Ishikawa (cell line): ENCODE results near the gene CHST11.

Source experiments
- CEBPB ChIP-seq: IDR thresholded peaks from 2 replicates; pipeline ENCODE4 v1.6.1; 2012
- CREB1 ChIP-seq: IDR thresholded peaks from 2 replicates; pipeline ENCODE4 v1.6.1; 2012; ENCODE audit warnings: low read depth
- EGR1 ChIP-seq: IDR thresholded peaks from 2 replicates; pipeline ENCODE4 v1.6.1; 2012
- EP300 ChIP-seq: IDR thresholded peaks from 2 replicates; pipeline ENCODE4 v1.6.1; 2012; ENCODE audit warnings: borderline replicate concordance
- FOXM1 ChIP-seq: IDR thresholded peaks from 2 replicates; pipeline ENCODE4 v1.6.1; 2012; ENCODE audit warnings: low read depth, borderline replicate concordance
- NFIC ChIP-seq: IDR thresholded peaks from 2 replicates; pipeline ENCODE4 v1.6.1; 2012
- RAD21 ChIP-seq: IDR thresholded peaks from 2 replicates; pipeline ENCODE4 v1.6.1; 2012; ENCODE audit warnings: low read depth
- REST ChIP-seq: IDR thresholded peaks from 2 replicates; pipeline ENCODE4 v1.6.1; 2012; ENCODE audit warnings: low read depth, mild to moderate bottlenecking
- TAF1 ChIP-seq: IDR thresholded peaks from 2 replicates; pipeline ENCODE4 v1.6.1; 2012; ENCODE audit warnings: low read depth, mild to moderate bottlenecking
- TCF12 ChIP-seq: IDR thresholded peaks from 2 replicates; pipeline ENCODE4 v1.6.1; 2012; ENCODE audit warnings: low read depth
- TEAD4 ChIP-seq: IDR thresholded peaks from 2 replicates; pipeline ENCODE4 v1.6.1; 2012
- YY1 ChIP-seq: IDR thresholded peaks from 2 replicates; pipeline ENCODE4 v1.6.1; 2012; ENCODE audit warnings: low read depth
- ZBTB7A ChIP-seq: IDR thresholded peaks from 2 replicates; pipeline ENCODE4 v1.6.1; 2012; ENCODE audit warnings: low read depth
- TF ChIP-seq, protein P1 (sequence below): IDR thresholded peaks from 2 replicates; pipeline ENCODE4 v1.6.1; 2012
- TF ChIP-seq, protein P2 (sequence below): IDR thresholded peaks from 2 replicates; pipeline ENCODE4 v1.6.1; 2012

Gene CHST11

DNA sequence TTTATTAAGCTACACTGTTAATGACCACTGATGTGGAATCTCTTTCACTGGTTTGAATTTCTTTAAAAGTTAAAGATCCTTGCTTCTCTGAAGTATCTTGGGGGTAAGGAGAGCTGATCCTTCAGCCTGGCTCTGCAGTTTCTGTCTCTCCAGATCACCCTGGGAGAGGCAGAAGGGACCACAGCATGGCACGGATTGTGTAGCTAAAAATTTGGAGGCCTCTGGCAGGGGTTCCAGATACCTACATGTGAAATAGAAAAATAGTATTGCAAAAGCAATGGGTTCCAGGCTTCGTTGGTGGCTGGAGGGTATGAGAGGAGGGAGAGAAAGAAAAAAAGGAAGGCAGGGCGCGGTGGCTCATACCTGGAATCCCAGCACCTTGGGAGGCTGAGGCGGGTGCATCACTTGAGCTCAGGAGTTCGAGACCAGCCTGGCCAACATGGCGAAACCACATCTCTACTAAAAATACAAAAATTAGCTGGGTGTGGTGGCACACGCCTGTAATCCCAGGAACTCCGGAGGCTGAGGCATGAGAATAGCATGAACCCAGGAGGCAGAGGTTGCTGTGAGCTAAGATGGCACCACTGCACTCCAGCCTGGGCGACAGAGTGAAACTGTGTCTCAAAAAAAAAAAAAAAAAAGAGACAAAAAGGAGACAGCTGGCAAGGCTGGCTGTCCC, 3.4 kb downstream of the CHST11 start:
- no peak for TF ChIP-seq CREB1
- TF ChIP-seq TCF12, result no peak
- TF ChIP-seq CEBPB, result no peak
- no peak for TF ChIP-seq YY1
- TF ChIP-seq ZBTB7A, result no peak
- TF ChIP-seq TAF1, result no peak
- TF ChIP-seq RAD21, result no peak
- TF ChIP-seq NFIC, result no peak
- no peak for TF ChIP-seq TEAD4
- TF ChIP-seq REST, result no peak
- no peak for TF ChIP-seq EP300
- TF ChIP-seq, protein P1, sequence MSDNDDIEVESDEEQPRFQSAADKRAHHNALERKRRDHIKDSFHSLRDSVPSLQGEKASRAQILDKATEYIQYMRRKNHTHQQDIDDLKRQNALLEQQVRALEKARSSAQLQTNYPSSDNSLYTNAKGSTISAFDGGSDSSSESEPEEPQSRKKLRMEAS, result no peak
- TF ChIP-seq EGR1, result no peak

GRCh38 chr12:104460973-104461698, 4.4 kb downstream of the CHST11 start:
- TF ChIP-seq CREB1, result no peak
- TF ChIP-seq TAF1, result no peak
- TF ChIP-seq CEBPB, result no peak
- TF ChIP-seq, protein P1, result no peak
- TF ChIP-seq YY1, result no peak
- TF ChIP-seq EGR1, result no peak
- no peak for TF ChIP-seq FOXM1
- TF ChIP-seq NFIC, result no peak
- TF ChIP-seq RAD21, result no peak
- no peak for TF ChIP-seq REST
- no peak for TF ChIP-seq TEAD4
- no peak for TF ChIP-seq EP300
- TF ChIP-seq, protein P2, sequence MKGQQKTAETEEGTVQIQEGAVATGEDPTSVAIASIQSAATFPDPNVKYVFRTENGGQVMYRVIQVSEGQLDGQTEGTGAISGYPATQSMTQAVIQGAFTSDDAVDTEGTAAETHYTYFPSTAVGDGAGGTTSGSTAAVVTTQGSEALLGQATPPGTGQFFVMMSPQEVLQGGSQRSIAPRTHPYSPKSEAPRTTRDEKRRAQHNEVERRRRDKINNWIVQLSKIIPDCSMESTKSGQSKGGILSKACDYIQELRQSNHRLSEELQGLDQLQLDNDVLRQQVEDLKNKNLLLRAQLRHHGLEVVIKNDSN, result no peak
- TF ChIP-seq ZBTB7A, result no peak
- no peak for TF ChIP-seq TCF12

- no peak for TF ChIP-seq CREB1
- no peak for TF ChIP-seq FOXM1
- TF ChIP-seq EP300, result no peak
- no peak for TF ChIP-seq TCF12
- TF ChIP-seq, protein P2, result no peak
- no peak for TF ChIP-seq TEAD4
- TF ChIP-seq ZBTB7A, result no peak
- no peak for TF ChIP-seq NFIC
- no peak for TF ChIP-seq TAF1
Observed at GRCh38 chr12:104462325-104462724, 5.6 kb downstream of the CHST11 start.

DNA sequence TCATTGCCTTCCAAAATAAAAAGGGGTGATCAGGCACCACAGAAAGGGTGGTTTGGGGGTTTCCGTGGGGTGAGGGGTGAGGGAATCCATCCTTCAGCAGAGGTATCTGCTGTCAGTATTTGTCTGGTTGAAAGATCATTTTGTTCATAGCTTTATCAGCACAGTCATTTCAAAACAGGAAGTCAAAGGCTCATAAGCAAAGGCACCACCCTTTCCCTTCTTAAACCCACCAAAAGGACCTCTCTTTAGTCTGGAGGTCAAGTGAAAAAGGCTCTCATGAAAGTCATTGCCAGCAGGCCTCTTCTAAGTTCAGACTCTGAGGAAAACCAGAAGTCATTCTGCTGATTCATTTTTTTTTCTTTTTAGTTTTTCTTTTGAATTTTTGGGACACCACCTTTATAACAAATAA, 6.2 kb downstream of the CHST11 start:
- TF ChIP-seq RAD21, result no peak
- TF ChIP-seq CREB1, result no peak
- no peak for TF ChIP-seq ZBTB7A
- TF ChIP-seq TAF1, result no peak
- TF ChIP-seq TCF12, result no peak
- TF ChIP-seq EP300, result no peak
- no peak for TF ChIP-seq EGR1
- TF ChIP-seq FOXM1, result no peak
- TF ChIP-seq, protein P2, result no peak
- no peak for TF ChIP-seq NFIC
- TF ChIP-seq YY1, result no peak
- no peak for TF ChIP-seq CEBPB
- TF ChIP-seq, protein P1, result no peak
- TF ChIP-seq TEAD4, result no peak
- no peak for TF ChIP-seq REST
